CD4-positive, alpha-beta T cell treated with Interleukin-4 for 1 hour (primary cell): ENCODE data around the gene MAB21L3.

Source experiments
- DNase-seq, 2 donors: peaks; one replicate each; pipeline ENCODE4 v3.0.0-alpha.2; 2020 to 2022

MAB21L3 gene

DNA sequence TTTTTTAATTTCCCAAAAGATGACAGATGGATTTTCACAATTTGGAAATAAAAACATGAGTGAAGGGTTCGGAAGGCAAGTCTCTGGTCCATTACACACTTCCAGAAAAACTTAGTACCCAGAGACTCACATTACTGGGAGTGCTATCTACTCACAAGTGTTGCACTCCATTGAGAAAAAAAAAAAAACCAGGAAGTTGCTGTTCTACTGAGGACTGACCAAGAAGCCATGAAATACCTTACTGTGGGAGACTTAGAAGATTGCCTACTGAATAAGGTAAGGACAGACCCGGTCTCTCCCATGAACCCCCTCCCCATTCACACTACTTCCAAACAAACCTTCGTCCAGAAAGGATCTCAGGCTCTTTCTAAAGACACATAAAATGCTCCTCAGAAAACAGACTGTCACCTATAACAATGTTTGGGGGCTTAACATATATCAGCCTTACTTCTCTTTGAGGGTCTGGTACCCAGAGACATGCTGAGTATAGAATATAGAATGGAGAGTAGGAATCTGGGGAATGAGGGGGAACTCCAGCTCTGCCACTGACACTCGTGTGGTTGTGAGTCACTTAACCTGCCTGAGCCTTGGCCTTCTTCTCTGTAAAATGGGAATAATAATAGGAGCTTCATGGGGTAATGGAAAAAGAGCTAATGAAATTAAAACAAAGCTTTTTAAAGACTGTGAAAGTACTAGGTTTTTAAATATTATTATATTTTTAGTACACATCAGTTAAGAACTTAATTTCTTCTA, 1.4 kb downstream of the MAB21L3 start:
- DNase-seq, result no peak

DNA sequence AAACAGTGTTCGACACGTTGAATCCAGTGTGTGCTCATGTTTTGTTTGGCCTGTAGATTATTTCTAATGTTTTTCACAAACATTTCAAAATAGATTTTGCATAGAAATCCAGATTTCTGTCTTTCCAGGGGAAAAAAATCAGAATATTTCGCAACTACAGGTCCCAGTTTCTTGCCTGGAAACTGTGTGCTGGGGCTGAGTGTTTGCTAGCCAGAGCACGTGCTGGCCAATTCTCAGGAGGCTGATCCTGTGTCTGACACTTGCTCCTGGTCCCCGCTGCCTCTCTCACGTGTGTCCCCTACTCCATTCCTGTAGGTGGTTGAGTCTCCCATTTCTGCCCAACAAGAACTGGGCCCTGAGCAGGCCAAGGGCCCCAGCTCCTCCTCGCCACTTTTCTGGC, 2.4 kb downstream of the MAB21L3 start:
- DNase-seq, result no peak

DNA sequence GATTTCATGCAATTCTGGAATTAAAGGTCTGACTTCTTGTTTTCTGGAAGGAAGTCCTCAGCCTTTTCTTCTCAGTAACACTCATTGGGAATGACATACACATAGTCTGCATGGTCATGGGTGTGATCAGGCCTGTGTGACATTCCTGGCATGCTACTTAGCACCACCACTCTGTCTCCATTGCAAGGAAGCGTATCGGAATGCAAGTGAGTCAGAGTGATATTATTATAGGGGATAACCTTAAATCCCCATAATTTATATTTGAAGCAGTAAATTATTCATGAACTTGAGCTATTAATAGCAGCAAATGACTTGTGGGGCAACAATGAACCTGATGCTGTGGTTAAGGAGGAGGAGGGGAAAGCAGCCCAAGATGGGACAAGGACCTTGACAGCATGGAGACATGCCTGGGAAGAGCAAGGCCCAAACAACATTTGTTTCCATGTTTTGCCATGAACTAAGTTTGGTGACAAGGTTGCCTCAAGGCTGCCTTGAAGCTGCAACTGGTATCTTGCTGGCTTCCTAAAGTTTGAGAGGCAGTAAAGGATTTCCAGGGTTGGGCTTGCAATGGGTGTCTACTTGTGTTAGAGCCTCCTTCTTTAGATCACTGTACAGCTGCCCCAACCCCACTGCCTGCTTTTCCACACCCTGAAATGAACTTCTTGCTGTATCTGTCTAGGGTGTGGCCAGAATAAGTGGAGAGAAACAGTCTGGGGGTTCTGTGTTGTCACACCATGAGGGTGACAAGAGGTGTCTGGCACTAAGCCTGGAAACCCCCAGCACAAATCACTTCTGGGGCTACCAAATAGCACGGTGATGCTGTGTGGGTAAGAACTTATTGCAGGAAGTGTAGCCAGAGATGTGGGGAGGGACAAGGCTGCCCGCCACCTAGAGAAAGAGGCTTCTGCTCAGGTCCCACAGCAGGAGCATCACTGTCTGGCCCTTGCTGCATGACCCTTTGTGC, 4.6 kb downstream of the MAB21L3 start:
- DNase-seq, result no peak

DNA sequence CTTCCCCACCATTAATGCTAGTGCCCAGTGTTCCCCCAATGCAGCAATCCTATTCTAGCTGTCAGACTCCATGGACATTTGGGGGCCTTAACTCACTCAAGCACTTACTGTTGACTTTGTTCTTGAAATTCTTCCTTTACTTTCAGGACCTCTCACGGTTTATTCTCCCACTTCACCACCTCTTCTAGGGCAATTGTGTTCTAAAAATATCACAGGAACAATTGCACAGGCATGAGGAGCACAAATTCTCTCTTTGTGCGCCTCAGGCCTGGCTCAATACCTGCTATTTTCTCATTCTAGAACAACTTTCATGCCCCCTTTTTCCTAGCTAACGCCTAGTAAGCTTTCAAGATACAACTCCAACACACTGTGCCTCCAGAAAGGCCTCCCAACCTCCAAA, 7.3 kb downstream of the MAB21L3 start:
- DNase-seq, result no peak

DNA sequence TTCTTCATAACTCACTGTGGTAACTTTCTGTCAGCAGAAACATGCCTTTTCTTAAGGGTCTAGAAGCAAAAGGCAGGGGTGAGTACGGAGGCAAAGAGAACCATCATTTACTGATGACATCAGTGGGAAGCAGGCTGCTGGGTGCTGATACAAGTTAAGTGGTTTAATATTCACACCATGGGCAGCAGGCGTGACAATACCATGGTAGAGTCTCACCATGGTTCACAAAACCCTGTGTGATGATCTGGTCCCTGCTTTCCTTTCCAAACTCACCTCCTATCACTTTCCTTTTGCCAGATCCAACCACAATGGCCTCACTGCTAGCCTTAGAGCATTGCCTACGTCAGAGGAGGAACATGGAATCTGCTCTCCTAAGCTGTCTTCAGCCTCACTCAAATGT, 8.7 kb downstream of the MAB21L3 start:
- no peak for DNase-seq

DNA sequence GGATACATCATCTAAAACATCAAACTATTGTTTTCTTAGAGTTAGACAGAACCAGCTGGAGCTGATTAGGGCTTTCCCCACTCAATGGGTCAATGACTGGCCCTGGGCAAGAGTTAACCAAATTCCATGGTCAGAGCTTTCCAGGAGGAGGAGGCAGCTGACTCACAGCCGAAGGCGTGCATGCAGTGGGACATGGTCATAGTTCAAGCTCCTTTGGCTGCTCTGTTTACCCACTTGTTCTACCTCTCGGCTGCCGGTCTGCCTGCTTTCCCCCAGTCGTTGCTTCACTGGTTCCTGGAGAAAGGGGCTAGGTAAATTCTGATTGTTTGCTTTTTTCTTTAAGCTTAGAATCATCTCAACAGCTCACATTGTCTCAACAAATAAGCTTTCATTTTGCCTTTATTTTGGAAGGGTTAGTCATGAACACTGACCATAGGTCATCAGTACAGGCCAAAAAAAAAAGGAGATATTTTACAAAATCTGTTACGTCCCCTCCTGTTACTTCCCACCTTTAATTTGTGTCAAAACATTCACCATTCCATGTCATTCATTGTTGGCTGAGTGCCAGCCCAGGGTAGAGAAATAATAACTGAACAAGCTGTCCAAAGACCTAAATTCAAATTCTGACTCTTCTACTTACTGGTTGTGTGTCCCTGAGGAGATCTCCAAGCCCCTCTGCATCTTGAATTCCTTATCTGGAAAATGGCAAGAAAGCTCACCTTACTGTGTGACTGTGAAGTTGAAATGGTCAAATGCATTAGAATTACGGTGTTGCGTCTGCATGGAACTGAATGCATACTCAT, 12.0 kb downstream of the MAB21L3 start:
- no peak for DNase-seq

DNA sequence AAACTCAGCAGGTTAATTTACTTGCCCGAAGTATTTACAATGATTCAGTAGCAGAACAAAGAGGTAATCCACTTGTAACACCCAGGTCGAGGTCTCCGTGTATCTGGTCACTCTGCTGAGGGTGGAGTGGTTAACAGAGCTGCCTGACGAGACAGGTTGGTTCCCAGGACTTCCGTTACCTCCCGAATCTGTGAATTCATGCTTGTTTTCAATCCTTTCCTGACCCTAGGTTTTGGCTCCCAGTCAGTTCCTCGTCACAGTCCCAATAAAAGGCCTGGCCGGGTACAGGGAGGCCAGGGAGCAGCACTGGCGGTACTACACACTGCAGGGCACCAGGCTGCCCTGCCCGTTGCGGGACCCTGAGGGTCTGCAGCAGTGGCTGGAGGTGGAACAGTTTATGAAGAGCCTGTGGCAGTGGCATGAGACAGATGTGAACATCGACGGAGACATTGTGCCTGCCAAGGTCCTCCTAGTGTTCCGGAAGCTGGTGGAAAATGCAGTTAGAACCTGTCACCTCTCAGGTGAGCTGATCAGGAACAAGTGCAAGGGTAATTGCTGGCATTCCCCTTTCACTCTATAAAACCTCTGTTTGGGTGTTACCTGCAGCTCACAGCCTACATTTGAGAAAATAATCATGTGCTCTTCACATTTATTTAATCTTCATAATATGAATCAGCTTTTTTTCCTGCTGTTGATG, 12.8 kb downstream of the MAB21L3 start:
- no peak for DNase-seq

DNA sequence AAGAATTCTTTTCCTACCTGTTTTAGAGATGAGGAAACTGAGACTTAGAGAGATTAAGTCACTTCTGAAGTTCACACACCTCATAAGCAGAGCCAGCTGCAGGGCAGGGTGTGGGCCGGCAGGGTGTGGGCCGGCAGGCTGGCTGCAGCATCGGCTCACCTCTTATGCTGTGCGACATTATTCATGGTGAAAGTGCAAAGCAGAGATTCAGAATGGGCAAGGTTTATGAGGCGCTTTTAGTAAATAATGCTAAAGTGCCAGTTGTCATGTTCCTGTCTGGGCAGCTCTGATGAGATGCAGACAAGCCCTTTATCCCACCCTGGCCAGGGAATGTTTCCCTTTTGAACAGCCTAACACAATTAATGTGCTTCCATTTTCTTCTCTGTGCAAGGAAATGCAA, 14.6 kb downstream of the MAB21L3 start:
- DNase-seq, result no peak

DNA sequence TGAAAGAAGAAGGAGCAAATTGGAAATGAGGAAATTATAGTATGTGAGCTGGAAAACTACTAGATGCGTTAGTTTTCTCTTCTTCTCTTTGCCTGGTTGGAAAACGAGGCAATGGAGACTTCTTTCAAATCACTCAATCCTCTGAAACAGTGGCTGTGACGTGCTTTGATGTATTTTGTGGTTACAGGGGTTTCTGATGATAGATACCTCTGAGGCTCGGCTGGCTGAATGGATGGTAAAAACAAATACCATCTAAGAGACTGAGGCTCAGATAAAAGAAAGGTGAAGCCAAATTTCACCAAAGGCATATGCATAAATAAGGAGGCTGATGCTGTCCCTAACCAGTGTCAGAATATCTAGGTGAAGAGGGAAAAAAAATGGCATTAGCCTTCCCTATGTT, 15.1 kb downstream of the MAB21L3 start:
- no peak for DNase-seq

DNA sequence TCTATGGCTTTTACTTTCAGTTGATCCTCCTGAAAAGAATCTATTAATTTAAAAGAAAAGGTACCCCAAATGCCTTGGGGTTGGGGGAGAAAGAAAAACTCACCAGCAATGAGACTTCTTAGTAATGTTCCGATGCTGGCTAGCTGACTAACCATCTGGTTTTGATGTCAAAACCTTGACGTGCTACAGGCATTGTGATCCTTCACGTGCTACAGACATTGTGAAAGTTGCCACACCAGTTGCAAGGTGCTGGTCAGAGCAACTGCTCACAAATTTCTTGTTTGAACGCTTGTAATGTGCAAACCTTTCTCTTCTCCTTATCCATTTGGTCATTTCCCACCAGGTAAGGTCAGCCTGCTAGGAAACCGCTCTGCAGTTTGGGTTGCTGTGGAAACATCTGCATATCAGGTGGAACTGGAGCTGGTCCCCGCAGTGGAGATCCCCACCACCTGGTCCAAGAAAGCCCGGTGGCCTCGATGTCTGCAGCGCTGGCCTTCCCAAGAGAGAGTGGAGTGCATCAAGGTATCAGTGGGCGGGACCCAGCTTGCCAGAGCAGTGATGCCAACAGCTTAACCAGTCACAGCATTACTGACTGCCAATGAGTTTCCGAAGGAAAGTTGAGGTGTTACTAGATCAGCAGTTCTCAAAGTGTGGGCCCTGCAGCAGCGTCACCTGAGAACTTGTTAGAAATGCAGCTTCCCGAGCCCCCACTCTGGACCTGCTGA, 16.1 kb downstream of the MAB21L3 start:
- DNase-seq, result no peak

DNA sequence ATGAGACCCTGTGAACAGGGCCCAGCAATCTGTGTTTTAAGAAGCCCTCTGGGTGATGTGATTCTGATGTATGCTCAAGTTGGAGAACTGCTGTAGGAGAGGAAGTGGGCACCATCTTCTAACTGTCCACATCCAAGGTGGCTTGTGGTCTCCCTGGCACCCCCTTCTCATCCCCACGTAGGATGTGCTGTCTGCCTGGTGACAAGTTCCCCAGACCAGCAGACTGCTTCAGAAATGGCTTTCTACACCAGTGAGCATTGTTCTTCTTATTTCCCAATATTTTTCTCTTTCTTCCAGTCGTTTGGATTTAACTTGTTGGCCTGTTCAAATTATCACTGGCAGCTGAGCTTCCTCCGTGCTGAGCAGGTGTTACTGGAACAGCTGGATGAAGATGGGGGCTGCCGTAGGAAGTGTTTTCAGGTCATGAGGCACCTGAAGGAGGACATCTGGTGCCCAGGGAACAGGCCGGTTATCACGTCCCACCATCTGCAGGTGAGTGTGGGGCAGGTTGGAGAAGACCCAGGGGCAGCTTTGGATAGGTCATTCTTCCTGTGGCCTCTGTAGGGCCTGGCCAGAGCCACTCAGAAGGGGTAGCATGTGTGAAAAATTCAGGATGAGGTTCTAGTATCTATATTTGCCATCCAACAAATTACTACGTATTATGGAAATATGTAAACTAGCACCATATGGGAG, 16.8 kb downstream of the MAB21L3 start:
- DNase-seq, result no peak

DNA sequence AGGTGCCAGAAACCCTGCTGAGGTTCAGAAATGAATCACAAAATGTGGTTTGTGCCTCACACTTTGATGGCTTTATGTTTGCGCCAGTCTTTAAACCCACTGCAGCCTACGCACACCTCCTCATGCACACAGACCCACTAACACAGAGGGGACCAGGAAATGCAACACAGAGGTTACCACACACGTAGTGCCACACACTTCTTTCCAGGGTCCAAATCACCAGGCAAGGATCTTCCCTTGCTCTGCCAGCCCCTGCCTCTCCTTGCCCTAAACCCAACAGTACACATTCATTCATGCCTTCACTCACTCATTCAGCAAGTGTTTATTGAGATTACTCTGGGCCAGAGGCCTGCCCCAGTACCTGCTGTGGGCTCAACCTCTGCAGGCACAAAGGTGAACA, 17.5 kb downstream of the MAB21L3 start:
- no peak for DNase-seq

DNA sequence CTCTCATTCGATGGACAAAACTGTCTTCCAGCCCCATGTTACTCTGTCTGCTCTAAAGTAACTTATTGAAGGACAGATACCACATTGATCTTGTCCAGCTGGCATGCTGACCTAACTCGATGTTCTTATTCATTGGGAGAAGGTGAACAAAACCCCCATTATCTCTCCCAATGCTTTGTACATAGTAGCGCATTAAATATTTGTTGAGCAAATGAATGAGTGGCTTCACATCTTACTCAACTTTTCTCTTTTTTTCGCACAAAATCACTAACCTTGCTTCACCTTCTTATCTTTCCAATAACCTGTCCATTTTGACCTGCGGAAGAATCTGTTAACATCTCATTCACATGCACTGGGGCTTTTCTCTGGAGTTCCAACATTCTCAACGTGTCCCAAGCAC, 18.3 kb downstream of the MAB21L3 start:
- no peak for DNase-seq

DNA sequence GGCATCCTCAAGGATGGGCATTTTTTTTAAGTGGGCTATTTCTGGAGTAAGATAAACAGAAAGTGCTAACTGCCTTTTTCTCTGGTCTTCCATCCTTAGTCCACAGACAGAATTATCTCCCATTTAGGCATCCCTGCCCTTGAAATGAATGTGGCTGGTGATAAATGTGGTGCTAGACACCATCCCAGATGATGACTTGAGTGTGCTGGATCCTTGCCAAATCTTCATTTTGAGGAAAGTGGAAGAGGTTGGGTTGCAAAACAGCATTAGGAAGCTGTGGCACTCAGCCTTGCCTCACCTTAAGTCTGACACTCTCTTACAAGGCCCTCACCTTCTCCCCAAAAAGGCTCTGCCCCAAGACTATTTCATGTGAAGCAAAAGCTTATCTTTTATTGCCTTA, 19.2 kb downstream of the MAB21L3 start:
- no peak for DNase-seq

DNA sequence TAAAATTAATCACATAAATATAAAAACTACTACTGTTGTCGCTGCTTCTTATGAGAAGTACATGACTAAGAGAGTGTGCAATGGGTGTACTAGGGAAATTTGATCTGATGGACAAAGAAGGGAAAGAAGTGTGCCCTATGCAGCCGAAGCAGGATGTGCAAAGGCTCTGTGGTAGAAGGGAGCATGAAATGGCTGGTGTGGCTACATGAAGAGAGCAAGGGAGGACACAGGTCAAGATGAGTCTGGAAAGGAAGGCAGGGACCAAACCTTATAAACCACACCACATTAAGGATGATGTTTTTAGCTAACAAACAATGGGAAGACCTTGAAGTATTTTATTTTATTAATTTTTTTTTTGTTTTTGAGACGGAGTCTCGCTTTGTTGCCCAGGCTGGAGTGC, 20.0 kb downstream of the MAB21L3 start:
- no peak for DNase-seq

DNA sequence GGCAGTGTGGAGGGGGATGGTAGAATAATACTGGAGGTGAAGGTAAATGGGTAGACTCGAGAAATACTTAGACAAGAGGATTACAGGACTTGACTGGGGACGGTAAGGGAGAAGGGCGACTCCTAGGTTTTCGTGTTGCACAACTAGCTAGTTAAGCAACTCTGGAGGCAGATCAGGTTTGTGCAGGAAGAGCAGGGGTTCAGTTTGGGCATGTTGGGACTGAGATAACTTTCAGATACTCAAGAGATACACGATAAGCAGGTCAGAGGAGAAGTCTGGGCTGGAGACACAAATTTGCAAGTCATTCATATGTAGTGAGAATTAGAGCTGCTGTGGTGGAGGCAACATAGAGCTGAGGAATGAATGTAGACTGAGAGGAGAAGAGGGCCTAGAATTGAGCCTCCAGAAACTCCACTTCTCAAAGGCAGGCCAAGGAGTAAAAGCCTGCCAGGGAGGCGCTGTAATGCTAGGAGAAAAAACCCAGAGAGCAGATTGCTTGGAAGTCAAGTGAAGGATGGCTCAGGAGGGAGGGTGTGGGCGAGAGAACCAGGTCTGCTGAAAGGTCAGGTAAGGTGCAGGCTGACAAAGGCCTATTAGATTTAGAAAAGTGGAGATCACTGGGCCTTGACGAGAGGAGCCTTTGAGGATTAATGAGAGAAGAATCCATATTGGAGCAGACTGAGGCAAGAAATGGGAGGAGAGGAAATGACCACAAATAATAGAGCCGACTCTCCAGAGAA, 20.8 kb downstream of the MAB21L3 start:
- no peak for DNase-seq

DNA sequence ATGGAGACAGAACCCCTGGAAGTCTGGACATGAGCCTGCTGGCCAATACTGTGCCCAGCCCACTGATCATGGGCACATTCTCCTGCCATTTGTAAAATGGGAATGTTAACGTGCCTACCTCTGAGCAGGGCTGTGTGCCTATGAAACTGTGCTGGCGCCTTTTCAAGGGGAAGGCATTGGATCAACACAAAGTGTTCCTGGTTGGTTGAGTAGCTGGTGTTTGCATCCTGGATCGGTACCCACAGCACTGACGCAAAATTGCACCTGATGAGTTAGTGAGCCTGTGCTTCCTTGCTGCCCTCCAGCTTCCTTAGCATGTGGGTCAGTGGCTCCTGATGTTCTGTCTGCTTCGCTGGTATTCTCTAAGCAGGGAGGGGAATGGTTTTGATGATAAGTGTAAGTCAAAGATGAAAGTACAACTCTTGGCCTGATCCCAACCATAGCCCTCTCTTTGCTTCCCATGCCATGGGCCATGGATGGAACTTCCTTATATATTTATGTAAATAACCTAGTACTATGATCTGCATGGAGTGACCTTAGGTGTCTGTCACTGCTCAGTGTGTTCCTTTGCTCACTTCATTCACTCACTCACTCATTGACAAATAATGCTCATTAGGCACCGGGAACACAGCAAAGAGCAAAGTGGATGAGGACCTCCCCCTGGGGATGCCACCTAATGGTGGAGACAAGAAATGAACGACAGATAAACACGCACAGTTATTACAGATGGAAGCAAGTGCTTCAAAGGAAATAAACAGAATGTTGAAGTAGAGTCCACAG, 22.7 kb downstream of the MAB21L3 start:
- DNase-seq, result no peak

DNA sequence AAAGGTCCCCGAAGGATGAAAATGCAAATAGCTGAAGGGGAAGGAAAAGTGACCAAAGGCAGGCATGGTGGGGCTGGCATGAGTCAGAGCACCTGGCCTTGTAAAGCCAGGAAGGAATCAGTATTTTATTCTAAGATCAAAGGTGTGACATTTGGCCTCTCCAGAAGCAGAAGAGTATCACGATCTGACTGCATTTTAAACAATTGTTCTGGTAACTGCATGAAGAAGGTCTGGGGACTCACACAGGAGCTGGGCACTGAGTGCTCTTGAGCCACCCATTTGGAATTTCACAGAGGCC, 23.2 kb downstream of the MAB21L3 start:
- no peak for DNase-seq

DNA sequence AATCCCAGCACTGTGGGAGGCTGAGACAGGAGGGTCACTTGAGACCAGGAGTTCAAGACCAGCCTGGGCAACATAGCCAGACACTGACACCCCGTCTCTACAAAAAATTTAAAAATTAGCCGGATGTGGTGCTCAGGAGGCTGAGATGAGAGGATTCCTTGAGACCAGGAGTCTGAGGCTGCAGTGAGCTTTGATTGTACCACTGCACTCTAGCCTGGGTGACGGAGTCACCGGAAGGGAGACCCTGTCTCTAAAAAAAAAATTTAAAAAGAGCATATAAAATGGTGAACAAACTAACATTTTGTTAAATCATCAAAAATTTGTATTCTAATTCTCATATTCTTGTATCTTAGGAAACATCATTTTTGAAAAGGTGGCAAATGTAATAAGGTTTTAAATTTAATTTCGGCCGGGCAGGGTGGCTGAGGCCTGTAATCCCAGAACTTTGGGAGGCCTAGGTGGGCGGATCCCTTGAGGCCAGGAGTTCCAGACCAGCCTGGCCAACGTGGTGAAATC, 27.1 kb downstream of the MAB21L3 start:
- no peak for DNase-seq
